T-helper 1 cell treated with Interleukin-12 subunit alpha and Interleukin-12 subunit beta and Interleukin-4 antibody, amounts not matched to agents 30 μg/mL and 1 μg/mL, for 36 hours (primary cell): ENCODE measurements around the gene SHOX.
"Not testable (repeated sequence)": the region's sequence is repeated elsewhere in the genome, so short reads cannot be mapped to it uniquely, and the experiment has no call there.

Source experiments
- H3K27ac Mint-ChIP-seq: one replicate; pipeline ENCODE4 v1.8.0; 2021; ENCODE audit warnings: mild to moderate bottlenecking, mixed read lengths
- H3K27me3 Mint-ChIP-seq: one replicate; pipeline ENCODE4 v1.8.0; 2021; ENCODE audit warnings: low read depth, mixed read lengths
- H3K36me3 Mint-ChIP-seq: one replicate; pipeline ENCODE4 v1.8.0; 2021; ENCODE audit warnings: low read depth, mixed read lengths
- H3K4me1 Mint-ChIP-seq: one replicate; pipeline ENCODE4 v1.8.0; 2021; ENCODE audit warnings: low read depth, mixed read lengths
- H3K4me3 Mint-ChIP-seq: one replicate; pipeline ENCODE4 v1.8.0; 2021; ENCODE audit warnings: mild to moderate bottlenecking, moderate library complexity, mixed read lengths
- H3K9me3 Mint-ChIP-seq: one replicate; pipeline ENCODE4 v1.8.0; 2021; ENCODE audit warnings: mixed read lengths

The SHOX gene

DNA sequence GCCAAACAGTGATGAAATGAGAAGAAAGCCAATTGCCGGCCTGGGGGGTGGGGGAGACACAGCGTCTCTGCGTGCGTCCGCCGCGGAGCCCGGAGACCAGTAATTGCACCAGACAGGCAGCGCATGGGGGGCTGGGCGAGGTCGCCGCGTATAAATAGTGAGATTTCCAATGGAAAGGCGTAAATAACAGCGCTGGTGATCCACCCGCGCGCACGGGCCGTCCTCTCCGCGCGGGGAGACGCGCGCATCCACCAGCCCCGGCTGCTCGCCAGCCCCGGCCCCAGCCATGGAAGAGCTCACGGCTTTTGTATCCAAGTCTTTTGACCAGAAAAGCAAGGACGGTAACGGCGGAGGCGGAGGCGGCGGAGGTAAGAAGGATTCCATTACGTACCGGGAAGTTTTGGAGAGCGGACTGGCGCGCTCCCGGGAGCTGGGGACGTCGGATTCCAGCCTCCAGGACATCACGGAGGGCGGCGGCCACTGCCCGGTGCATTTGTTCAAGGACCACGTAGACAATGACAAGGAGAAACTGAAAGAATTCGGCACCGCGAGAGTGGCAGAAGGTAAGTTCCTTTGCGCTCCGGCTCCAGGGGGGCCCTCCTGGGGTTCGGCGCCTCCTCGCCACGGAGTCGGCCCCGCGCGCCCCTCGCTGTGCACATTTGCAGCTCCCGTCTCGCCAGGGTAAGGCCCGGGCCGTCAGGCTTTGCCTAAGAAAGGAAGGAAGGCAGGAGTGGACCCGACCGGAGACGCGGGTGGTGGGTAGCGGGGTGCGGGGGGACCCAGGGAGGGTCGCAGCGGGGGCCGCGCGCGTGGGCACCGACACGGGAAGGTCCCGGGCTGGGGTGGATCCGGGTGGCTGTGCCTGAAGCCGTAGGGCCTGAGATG, at the start of gene SHOX:
Gene SHOX (plus strand): TSS at position 180 of the 885 bp plus-strand sequence. CDS start 107 bp downstream, at position 287.
- no peak within 1 kb of the TSS for H3K4me3 Mint-ChIP-seq
- peaks cover 11% of the 10 kb centered on the region for H3K9me3 Mint-ChIP-seq
- peaks cover 2% of the 10 kb centered on the region for H3K4me1 Mint-ChIP-seq
- H3K27ac Mint-ChIP-seq = no peak within 1 kb of the TSS
- H3K36me3 Mint-ChIP-seq = peaks cover 7% of the 10 kb centered on the region
- peaks cover 78% of the 10 kb centered on the region for H3K27me3 Mint-ChIP-seq

DNA sequence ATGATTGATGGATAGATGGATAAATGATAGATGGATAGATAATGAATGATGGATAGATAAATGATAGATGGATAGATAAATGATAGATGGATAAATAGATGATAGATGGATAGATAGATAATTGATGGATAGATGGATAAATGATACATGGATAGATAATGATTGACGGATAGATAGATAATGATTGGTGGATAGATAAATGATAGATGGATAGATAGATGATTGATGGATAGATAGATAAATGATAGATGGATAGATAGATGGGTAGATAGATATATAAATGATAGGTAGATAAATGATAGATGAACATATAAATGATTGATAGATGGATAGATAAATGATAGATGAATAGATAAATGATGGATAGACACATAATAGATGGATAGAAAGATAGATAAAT, 49.5 kb upstream of the SHOX start:
- no peaks in the 10 kb centered on the region for H3K27me3 Mint-ChIP-seq
- peaks cover 35% of the 10 kb centered on the region for H3K9me3 Mint-ChIP-seq
- H3K4me3 Mint-ChIP-seq = no peak overlapping the region
- H3K27ac Mint-ChIP-seq = no peak overlapping the region
- H3K36me3 Mint-ChIP-seq = no peaks in the 10 kb centered on the region
- H3K4me1 Mint-ChIP-seq = no peaks in the 10 kb centered on the region

DNA sequence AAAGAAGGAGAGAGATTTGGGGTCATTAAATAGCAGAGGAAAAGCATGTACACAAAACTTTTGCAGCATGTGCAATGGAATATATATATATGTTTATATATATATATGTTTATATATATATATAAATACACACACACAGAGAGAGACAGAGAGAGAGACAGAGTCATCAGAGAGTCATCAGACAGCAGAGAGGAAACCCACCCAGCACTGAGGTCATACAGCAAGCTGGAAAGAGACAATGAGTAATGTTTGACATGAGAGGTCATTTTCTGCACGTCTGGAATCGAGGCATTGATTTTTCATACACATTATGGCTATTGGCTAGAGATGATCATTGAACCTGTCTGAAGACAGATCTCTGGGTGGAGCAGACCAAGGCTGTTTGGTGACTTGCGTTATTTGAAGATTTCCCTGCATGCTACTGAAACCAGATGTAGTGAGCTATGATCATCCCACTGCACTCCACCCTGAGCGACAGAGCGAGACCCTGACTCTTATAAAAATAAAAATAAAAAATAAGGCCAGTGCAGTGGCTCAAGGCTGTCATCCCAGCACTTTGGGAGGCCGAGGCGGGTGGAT, 48.8 kb upstream of the SHOX start:
- Mint-ChIP-seq H3K9me3 (peaks cover 31% of the 10 kb centered on the region), H3K36me3 (no peaks in the 10 kb centered on the region), H3K4me3 (no peak overlapping the region), H3K27ac (no peak overlapping the region), H3K27me3 (no peaks in the 10 kb centered on the region), H3K4me1 (no peaks in the 10 kb centered on the region)

DNA sequence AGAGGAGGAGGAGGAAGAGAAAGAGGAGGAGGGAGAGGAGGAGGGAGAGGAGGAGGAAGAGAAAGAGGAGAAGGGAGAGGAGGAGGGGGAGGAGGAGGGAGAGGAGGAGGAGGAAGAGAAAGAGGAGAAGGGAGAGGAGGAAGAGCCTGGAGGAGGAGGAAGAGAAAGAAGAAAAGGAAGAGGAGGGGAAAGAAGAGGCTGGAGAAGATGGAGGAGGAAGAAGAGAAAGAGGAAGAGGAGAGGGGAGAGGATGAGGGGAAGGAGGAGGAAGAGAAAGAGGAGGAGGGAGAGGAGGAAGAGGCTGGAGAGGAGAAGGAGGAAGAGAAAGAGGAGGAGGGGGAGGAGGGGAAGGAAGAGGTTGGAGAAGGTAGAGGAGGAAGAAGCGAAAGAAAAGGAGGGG, 46.0 kb upstream of the SHOX start:
- Mint-ChIP-seq H3K9me3 (peaks cover 11% of the 10 kb centered on the region), H3K27ac (no peak overlapping the region), H3K4me1 (no peaks in the 10 kb centered on the region), H3K27me3 (no peaks in the 10 kb centered on the region), H3K4me3 (no peak overlapping the region), H3K36me3 (no peaks in the 10 kb centered on the region)

DNA sequence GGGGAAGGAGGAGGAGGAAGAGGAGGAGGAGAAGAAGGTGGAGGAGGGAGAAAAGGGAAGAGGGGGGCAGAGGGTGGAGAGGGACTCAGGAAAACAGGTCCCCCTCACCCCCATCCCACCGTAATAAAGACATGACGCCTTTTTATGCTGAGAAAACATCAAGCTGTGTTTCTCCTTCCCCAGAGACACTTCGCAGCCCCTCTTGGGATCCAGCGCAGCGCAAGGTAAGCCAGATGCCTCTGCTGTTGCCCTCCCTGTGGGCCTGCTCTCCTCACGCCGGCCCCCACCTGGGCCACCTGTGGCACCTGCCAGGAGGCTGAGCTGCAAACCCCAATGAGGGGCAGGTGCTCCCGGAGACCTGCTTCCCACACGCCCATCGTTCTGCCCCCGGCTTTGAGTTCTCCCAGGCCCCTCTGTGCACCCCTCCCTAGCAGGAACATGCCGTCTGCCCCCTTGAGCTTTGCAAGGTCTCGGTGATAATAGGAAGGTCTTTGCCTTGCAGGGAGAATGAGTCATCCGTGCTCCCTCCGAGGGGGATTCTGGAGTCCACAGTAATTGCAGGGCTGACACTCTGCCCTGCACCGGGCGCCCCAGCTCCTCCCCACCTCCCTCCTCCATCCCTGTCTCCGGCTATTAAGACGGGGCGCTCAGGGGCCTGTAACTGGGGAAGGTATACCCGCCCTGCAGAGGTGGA, 45.3 kb upstream of the SHOX start:
- H3K27me3 Mint-ChIP-seq = no peaks in the 10 kb centered on the region
- H3K36me3 Mint-ChIP-seq = no peaks in the 10 kb centered on the region
- H3K27ac Mint-ChIP-seq = no peak overlapping the region
- peaks cover 9% of the 10 kb centered on the region for H3K9me3 Mint-ChIP-seq
- no peaks in the 10 kb centered on the region for H3K4me1 Mint-ChIP-seq
- H3K4me3 Mint-ChIP-seq = no peak overlapping the region

DNA sequence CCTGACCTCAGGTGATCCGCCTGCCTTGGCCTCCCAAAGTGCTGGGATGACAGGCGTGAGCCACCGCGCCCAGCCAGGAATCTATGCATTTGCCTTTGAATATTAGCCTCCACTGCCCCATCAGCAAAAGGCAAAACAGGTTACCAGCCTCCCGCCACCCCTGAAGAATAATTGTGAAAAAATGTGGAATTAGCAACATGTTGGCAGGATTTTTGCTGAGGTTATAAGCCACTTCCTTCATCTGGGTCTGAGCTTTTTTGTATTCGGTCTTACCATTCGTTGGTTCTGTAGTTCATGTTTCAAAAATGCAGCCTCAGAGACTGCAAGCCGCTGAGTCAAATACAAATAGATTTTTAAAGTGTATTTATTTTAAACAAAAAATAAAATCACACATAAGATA, 44.2 kb upstream of the SHOX start:
- H3K27ac Mint-ChIP-seq = no peak overlapping the region
- no peaks in the 10 kb centered on the region for H3K4me1 Mint-ChIP-seq
- H3K27me3 Mint-ChIP-seq = no peaks in the 10 kb centered on the region
- H3K9me3 Mint-ChIP-seq = peaks cover 2% of the 10 kb centered on the region
- no peak overlapping the region for H3K4me3 Mint-ChIP-seq
- H3K36me3 Mint-ChIP-seq = no peaks in the 10 kb centered on the region

DNA sequence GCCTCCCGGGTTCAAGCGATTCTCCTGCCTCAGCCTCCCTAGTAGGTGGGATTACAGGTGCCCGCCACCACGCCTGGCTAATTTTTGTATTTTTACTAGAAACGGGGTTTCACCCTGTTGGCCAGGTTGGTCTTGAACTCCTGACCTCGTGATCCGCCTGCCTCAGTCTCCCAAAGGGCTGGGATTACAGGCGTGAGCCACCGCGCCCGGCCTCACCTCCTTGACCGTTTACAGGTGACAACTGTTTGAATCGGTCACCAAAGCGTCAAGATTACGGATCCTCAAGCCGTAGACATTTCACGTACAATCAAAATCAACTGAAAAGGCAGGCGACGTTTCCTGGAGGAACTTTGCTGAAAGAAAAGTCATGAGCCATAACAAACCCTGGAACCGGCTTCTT, 41.3 kb upstream of the SHOX start:
- H3K27ac Mint-ChIP-seq, H3K9me3 Mint-ChIP-seq, H3K36me3 Mint-ChIP-seq, H3K4me1 Mint-ChIP-seq, H3K4me3 Mint-ChIP-seq, H3K27me3 Mint-ChIP-seq: not testable (repeated sequence)

DNA sequence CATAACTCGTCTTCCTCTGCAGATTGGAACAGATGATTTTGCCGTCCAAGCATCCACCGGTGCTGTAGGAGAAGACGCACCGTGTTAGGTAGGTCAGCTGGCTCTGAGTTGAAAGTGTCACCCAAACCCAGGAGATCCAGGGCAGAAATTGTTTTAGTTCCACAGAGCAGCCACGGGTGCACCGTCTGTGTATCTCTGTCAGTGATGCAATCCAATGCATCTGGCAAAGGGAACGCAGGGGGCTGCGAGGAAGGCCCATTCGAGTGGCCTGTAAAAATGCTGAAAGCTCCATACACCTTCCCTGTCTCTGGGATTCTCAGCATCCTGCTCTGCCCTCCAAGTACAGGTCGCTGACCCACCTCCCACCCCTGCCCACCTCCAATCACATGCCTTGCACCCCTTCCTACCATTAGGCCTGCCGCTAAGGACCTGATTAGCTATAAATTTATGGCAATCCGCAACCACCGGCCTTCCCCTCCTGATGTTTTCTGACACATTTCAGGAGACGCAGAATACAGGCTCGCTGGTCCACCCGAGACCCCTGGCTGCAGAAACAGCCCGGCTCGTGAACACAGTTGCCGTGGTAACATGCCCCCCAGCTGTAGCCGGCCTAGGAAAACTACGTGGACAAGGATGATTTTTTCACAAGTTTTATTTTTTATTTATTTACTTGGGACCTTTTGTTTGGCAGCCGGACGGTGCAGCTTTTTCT, 39.7 kb upstream of the SHOX start:
- H3K4me1 Mint-ChIP-seq = no peaks in the 10 kb centered on the region
- no peaks in the 10 kb centered on the region for H3K27me3 Mint-ChIP-seq
- H3K36me3 Mint-ChIP-seq = no peaks in the 10 kb centered on the region
- no peak overlapping the region for H3K4me3 Mint-ChIP-seq
- H3K9me3 Mint-ChIP-seq = peaks cover 16% of the 10 kb centered on the region
- H3K27ac Mint-ChIP-seq = no peak overlapping the region

DNA sequence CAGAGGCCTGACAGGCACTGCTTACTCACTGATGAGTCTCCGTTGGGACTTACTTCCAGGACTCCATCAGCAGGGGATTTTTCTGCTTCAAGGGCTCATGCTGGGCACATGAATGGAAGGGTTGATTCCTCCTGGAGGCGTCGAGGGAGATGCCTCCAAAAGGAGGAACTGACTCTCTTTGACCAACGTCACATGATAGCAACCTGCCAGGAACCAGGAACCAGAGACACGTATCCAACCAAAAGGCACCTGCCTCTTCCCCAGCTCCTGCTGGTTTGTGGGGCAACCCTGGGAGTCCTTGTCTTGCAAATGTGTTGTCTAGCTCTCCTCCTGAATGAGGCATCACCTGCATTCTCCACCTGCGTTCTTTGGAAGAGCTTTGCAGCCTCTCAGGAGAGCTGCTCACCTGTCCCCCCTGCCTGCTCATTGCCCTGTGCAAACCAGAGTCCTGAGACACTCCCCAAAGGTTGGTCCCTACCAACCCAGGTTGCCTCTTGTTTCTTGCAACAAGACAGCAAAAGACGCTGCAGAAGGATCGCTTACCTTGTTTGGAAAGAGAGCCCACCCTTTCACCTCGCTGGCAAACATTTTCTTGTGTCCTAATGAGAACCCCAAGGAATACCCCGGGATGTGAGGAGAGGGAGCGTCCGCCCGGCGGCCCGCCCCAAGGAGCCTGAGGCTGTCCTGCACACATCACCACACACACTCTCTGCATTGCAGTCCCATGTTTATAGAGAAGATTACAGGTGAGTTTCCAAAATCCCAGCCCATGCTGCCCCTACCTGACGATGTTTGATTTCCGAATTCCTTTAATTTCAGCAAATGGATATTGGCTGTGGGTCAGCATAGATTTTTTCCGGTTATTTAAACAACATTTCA, 30.5 kb upstream of the SHOX start:
- H3K9me3 Mint-ChIP-seq = peaks cover 33% of the 10 kb centered on the region
- H3K27me3 Mint-ChIP-seq = no peaks in the 10 kb centered on the region
- H3K27ac Mint-ChIP-seq = no peak overlapping the region
- H3K4me1 Mint-ChIP-seq = no peaks in the 10 kb centered on the region
- H3K36me3 Mint-ChIP-seq = no peaks in the 10 kb centered on the region
- no peak overlapping the region for H3K4me3 Mint-ChIP-seq

DNA sequence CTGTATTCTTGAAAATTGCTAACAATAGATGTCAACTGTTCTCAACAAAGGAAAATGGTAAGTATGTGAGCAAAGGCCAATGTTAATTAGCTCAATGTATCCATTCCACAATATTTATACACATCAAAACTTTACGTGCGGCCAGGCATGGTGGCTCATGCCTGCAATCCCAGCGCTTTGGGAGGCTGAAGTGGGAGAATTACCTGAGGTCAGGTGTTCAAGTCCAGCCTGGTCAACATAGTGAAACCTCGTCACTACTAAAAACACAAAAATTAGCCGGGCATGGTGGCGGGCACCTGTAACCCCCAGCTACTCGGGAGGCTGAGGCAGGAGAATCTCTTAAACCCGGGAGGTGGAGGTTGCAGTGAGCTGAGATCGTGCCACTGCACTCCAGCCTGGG, 27.6 kb upstream of the SHOX start:
- not testable (repeated sequence) for H3K36me3 Mint-ChIP-seq, H3K4me3 Mint-ChIP-seq, H3K27me3 Mint-ChIP-seq, H3K4me1 Mint-ChIP-seq, H3K27ac Mint-ChIP-seq
- peaks cover 15% of the 10 kb centered on the region for H3K9me3 Mint-ChIP-seq

DNA sequence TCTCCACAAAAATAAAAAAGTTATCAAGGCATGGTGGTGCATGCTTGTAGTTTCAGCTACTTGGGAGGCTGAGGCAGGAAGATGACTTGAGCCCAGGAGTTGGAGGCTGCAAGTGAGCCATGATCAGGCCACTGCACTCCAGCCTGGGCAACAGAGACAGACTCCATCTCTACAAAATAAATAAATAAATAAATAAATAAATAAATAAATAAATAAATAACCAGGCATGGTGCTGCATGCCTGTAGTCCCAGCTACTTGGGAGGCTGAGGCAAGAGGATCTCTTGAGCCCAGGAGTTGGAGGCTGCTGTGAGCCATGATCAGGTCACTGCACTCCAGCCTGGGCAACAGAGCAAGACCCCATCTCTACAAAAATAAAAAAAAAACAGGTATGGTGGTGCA, 26.0 kb upstream of the SHOX start:
- not testable (repeated sequence) for H3K36me3 Mint-ChIP-seq, H3K27ac Mint-ChIP-seq, H3K4me1 Mint-ChIP-seq, H3K27me3 Mint-ChIP-seq, H3K4me3 Mint-ChIP-seq
- peaks cover 15% of the 10 kb centered on the region for H3K9me3 Mint-ChIP-seq

DNA sequence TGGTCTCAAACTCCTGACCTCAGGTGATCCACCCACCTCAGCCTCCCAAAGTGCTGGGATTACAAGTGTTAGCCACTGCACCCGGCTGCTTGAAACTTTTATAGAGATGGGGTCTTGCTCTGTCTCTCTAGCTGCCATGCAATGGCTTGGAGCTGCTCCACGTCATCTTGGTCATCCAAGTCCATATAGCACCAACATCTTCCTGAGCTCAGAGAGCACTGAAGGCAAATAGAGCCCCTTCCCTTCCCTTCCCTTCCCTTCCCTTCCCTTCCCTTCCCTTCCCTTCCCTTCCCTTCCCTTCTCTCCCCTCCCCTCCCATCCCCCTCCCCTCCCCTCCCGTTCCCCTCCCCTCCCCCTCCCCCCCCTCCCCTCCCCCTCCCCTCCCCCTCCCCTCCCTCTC, 22.5 kb upstream of the SHOX start:
- H3K27me3 Mint-ChIP-seq, H3K27ac Mint-ChIP-seq, H3K36me3 Mint-ChIP-seq: not testable (repeated sequence)

DNA sequence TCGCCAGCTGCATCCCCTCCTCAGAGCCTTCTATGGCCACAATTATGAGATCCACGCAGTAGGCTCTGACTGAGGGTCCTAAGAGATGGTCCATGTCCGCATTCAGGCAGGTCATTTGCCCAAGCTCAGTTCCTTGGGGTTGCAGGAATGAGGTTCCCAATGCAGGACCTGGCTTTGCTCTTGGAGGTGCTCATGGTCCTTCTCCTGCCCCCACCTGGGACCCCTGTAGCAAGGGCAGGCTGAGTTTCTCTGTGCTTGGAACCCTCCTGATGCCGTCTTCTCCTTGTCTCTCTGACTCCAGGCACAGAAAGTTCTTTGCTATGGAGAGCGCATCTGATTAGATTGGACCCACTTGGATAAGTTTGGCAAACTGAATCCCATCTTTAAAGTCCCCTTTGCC, 16.5 kb upstream of the SHOX start:
- Mint-ChIP-seq H3K27ac (no peak overlapping the region), H3K4me3 (no peak overlapping the region), H3K4me1 (no peaks in the 10 kb centered on the region), H3K27me3 (peaks cover 6% of the 10 kb centered on the region), H3K9me3 (peaks cover 49% of the 10 kb centered on the region), H3K36me3 (no peaks in the 10 kb centered on the region)

More for the DNA sequence above, 22.5 kb upstream of the SHOX start:
- peaks cover 33% of the 10 kb centered on the region for H3K9me3 Mint-ChIP-seq
- H3K4me3 Mint-ChIP-seq, H3K4me1 Mint-ChIP-seq: not testable (repeated sequence)

DNA sequence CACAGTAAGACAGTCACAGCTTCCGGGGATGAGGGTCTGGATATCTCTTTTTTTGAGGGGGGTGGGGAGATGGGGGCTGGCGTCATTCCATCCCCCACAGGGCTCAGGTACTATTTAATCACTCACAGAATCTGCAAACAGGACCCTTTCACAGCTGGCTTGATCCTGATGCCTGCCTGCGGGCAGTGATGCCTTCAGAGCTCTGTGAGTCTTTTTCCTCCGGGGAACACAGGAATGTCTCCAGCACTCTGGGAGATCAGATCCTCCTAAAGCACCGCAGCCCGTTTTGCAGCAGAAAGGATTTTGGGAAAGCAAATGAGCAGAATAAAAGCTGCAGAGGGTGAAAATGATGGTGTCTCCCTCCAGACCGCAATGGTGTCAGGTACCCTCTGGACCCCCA, 13.2 kb upstream of the SHOX start:
- Mint-ChIP-seq H3K4me1 (no peaks in the 10 kb centered on the region), H3K36me3 (no peaks in the 10 kb centered on the region), H3K27ac (no peak overlapping the region), H3K4me3 (no peak overlapping the region), H3K27me3 (peaks cover 25% of the 10 kb centered on the region), H3K9me3 (peaks cover 23% of the 10 kb centered on the region)
